ENCODE measurements around the gene HSD17B2.
"Not testable (repeated sequence)": the region's sequence is repeated elsewhere in the genome, so short reads cannot be mapped to it uniquely, and the experiment has no call there.

HSD17B2 gene

GRCh38 chr16:82082543-82083244 lies 47.6 kb downstream of the HSD17B2 start:
- FAIRE-seq = no peak

GRCh38 chr16:82083710-82084353 lies 48.8 kb downstream of the HSD17B2 start:
- FAIRE-seq = no peak

GRCh38 chr16:82085011-82085779 lies 50.1 kb downstream of the HSD17B2 start:
- FAIRE-seq = no peak

- no peak for FAIRE-seq
Measured at GRCh38 chr16:82088483-82088882, 53.4 kb downstream of the HSD17B2 start.

GRCh38 chr16:82091241-82091640 lies 56.2 kb downstream of the HSD17B2 start:
- FAIRE-seq = no peak

- no peak for FAIRE-seq
Measured at GRCh38 chr16:82092711-82093110, 57.7 kb downstream of the HSD17B2 start.

- no peak for FAIRE-seq
Measured at GRCh38 chr16:82093666-82094300, 58.7 kb downstream of the HSD17B2 start.

- FAIRE-seq = no peak
Measured at GRCh38 chr16:82094942-82095540, 60.0 kb downstream of the HSD17B2 start.

GRCh38 chr16:82096641-82097040 lies 61.6 kb downstream of the HSD17B2 start:
- no peak for FAIRE-seq

GRCh38 chr16:82105107-82105506 lies 70.1 kb downstream of the HSD17B2 start:
- no peak for FAIRE-seq

- no peak for FAIRE-seq
Measured at GRCh38 chr16:82108100-82108499, 73.0 kb downstream of the HSD17B2 start.

GRCh38 chr16:82108774-82109173 lies 73.7 kb downstream of the HSD17B2 start:
- no peak for FAIRE-seq

GRCh38 chr16:82109266-82109665 lies 74.2 kb downstream of the HSD17B2 start:
- not testable (repeated sequence) for FAIRE-seq

- no peak for FAIRE-seq
Measured at GRCh38 chr16:82111944-82112343, 76.9 kb downstream of the HSD17B2 start.

- FAIRE-seq = no peak
Measured at GRCh38 chr16:82113741-82114140, 78.7 kb downstream of the HSD17B2 start.

- no peak for FAIRE-seq
Measured at GRCh38 chr16:82116535-82116934, 81.5 kb downstream of the HSD17B2 start.

GRCh38 chr16:82118749-82119148 lies 83.7 kb downstream of the HSD17B2 start:
- FAIRE-seq = no peak

GRCh38 chr16:82119405-82119804 lies 84.4 kb downstream of the HSD17B2 start:
- no peak for FAIRE-seq

- no peak for FAIRE-seq
Measured at GRCh38 chr16:82124651-82125050, 89.6 kb downstream of the HSD17B2 start.

GRCh38 chr16:82129881-82130280 lies 94.8 kb downstream of the HSD17B2 start:
- no peak for FAIRE-seq

- no peak for FAIRE-seq
Measured at GRCh38 chr16:82133798-82134197, 98.7 kb downstream of the HSD17B2 start.

- no peak for FAIRE-seq
Measured at GRCh38 chr16:82134846-82135245, 99.8 kb downstream of the HSD17B2 start.

GRCh38 chr16:82135844-82136243 lies 100.8 kb downstream of the HSD17B2 start:
- no peak for FAIRE-seq

Data from TTC549 (cell line).